ENCODE results near the gene FBLN1. TPM values are rescaled to one million over a fixed set of nuclear protein-coding genes. Genes with fewer than 3 reads are reported as not detected.

The FBLN1 gene
- total RNA-seq, 1 donor from 2014 or later: not detected

GRCh38 chr22:45597460-45598192 lies 94.9 kb downstream of the FBLN1 start:
- no peaks in the 10 kb centered on the region for H3K36me3 Mint-ChIP-seq (ENCODE audit: low read depth)
- peaks cover 9% of the 10 kb centered on the region for H3K27me3 Mint-ChIP-seq
- no peak for DNase-seq
- intact Hi-C loops (cut with micrococcal nuclease): no loop called here
- ATAC-seq (ENCODE audit: low read depth): no peak
- no peak overlapping the region for H3K27ac Mint-ChIP-seq
- H3K4me3 Mint-ChIP-seq: no peak overlapping the region
- ChIA-PET POLR2A (no interaction called here), CTCF (no interaction called here)
- H3K4me1 Mint-ChIP-seq: no peaks in the 10 kb centered on the region
- H3K9me3 Mint-ChIP-seq: no peaks in the 10 kb centered on the region
- TF ChIP-seq CTCF (IDR thresholded peaks at IDR 0.05): no peak

- intact Hi-C loops (cut with micrococcal nuclease): no loop called here
- DNase-seq: no peak
- H3K27me3 Mint-ChIP-seq: peaks cover 6% of the 10 kb centered on the region
- H3K4me3 Mint-ChIP-seq: no peak overlapping the region
- no peaks in the 10 kb centered on the region for H3K9me3 Mint-ChIP-seq
- CTCF ChIA-PET: no interaction called here
- H3K27ac Mint-ChIP-seq: no peak overlapping the region
- H3K4me1 Mint-ChIP-seq: peaks cover 7% of the 10 kb centered on the region
- H3K36me3 Mint-ChIP-seq (ENCODE audit: low read depth): no peaks in the 10 kb centered on the region
- POLR2A ChIA-PET: no interaction called here
- TF ChIP-seq CTCF (IDR thresholded peaks at IDR 0.05): no peak
- no peak for ATAC-seq (ENCODE audit: low read depth)
Observed at GRCh38 chr22:45598596-45599217, 96.0 kb downstream of the FBLN1 start.

- Mint-ChIP-seq H3K27me3 (peaks cover 9% of the 10 kb centered on the region), H3K4me3 (no peak overlapping the region), H3K27ac (no peak overlapping the region), H3K4me1 (peaks cover 8% of the 10 kb centered on the region), H3K9me3 (no peaks in the 10 kb centered on the region), H3K36me3 (ENCODE audit: low read depth) (no peaks in the 10 kb centered on the region)
- DNase-seq: no peak
- CTCF ChIA-PET: no interaction called here
- no peak for ATAC-seq (ENCODE audit: low read depth)
- intact Hi-C loops (cut with micrococcal nuclease): no loop called here
- TF ChIP-seq CTCF (IDR thresholded peaks at IDR 0.05): no peak
- POLR2A ChIA-PET: no interaction called here
Observed at GRCh38 chr22:45599836-45600577, 97.3 kb downstream of the FBLN1 start.

GRCh38 chr22:45600790-45601730 lies 98.4 kb downstream of the FBLN1 start:
- TF ChIP-seq CTCF (IDR thresholded peaks at IDR 0.05): no peak
- Mint-ChIP-seq H3K36me3 (ENCODE audit: low read depth) (no peaks in the 10 kb centered on the region), H3K27ac (no peak overlapping the region), H3K4me1 (peaks cover 8% of the 10 kb centered on the region), H3K4me3 (no peak overlapping the region), H3K27me3 (peaks cover 5% of the 10 kb centered on the region), H3K9me3 (no peaks in the 10 kb centered on the region)
- ATAC-seq (ENCODE audit: low read depth) (no peak), DNase-seq (no peak)
- intact Hi-C loops (cut with micrococcal nuclease): no loop called here
- ChIA-PET POLR2A (no interaction called here), CTCF (no interaction called here)

All from activated B cell treated with CpG ODN at 0.5 μM for 24 hours (primary cell).